Ishikawa (cell line): ENCODE results near the gene CCDC138.

ENCODE experiments used
- CEBPB ChIP-seq: IDR thresholded peaks from 2 replicates; pipeline ENCODE4 v1.6.1; 2012
- CREB1 ChIP-seq: IDR thresholded peaks from 2 replicates; pipeline ENCODE4 v1.6.1; 2012; ENCODE audit warnings: low read depth
- EGR1 ChIP-seq: IDR thresholded peaks from 2 replicates; pipeline ENCODE4 v1.6.1; 2012
- EP300 ChIP-seq: IDR thresholded peaks from 2 replicates; pipeline ENCODE4 v1.6.1; 2012; ENCODE audit warnings: borderline replicate concordance
- FOXM1 ChIP-seq: IDR thresholded peaks from 2 replicates; pipeline ENCODE4 v1.6.1; 2012; ENCODE audit warnings: low read depth, borderline replicate concordance
- MAX ChIP-seq: IDR thresholded peaks from 2 replicates; pipeline ENCODE4 v1.6.1; 2012
- NFIC ChIP-seq: IDR thresholded peaks from 2 replicates; pipeline ENCODE4 v1.6.1; 2012
- REST ChIP-seq: IDR thresholded peaks from 2 replicates; pipeline ENCODE4 v1.6.1; 2012; ENCODE audit warnings: low read depth, mild to moderate bottlenecking
- TCF12 ChIP-seq: IDR thresholded peaks from 2 replicates; pipeline ENCODE4 v1.6.1; 2012; ENCODE audit warnings: low read depth
- TEAD4 ChIP-seq: IDR thresholded peaks from 2 replicates; pipeline ENCODE4 v1.6.1; 2012
- ZBTB7A ChIP-seq: IDR thresholded peaks from 2 replicates; pipeline ENCODE4 v1.6.1; 2012; ENCODE audit warnings: low read depth
- TF ChIP-seq, protein P1 (sequence below): IDR thresholded peaks from 2 replicates; pipeline ENCODE4 v1.6.1; 2012

DNA sequence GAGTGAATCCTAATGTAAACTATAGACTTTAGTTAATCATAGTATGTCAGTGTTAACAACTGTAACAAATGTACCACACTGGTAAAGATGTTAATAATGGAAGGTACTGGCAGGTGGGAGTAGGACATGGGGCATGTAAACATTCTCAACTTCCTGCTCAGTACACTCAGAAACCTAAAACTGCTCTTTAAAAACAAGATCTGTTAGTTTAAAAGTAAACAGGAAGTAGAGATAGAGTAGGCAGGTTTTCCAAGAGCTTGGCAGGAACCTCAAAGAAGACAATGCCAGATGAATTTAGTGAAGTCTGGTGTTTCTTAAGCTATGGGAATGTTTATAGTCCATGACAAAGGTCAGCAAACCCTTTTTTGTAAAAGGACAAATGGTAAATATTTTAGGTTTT is 46.6 kb downstream of the CCDC138 start:
- TF ChIP-seq MAX (no peak), EP300 (no peak), FOXM1 (0 out of 2 replicates have a peak, but pooled peaks have one; percentile 43), NFIC (no peak), REST (no peak), TCF12 (no peak), TEAD4 (no peak), ZBTB7A (no peak), CREB1 (no peak), EGR1 (no peak), CEBPB (no peak)
- TF ChIP-seq, protein P1, sequence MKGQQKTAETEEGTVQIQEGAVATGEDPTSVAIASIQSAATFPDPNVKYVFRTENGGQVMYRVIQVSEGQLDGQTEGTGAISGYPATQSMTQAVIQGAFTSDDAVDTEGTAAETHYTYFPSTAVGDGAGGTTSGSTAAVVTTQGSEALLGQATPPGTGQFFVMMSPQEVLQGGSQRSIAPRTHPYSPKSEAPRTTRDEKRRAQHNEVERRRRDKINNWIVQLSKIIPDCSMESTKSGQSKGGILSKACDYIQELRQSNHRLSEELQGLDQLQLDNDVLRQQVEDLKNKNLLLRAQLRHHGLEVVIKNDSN, result no peak
